Hepatocyte (in vitro differentiated cells): ENCODE measurements around the gene PRPF6. TPM values are rescaled to one million over a fixed set of nuclear protein-coding genes. Genes with fewer than 3 reads are reported as not detected.

Experiments used
- DNase-seq: peaks from one replicate; pipeline ENCODE4 v3.0.0-alpha.2; 2016; ENCODE audit warnings: low spot score
- H2AFZ ChIP-seq: fragments of 200-600 bp; sonication (generic); 2 replicates; pipeline ENCODE4 v1.6.0; 2016; ENCODE audit warnings: antibody characterized with exemption, mild to moderate bottlenecking
- H3K27ac ChIP-seq: fragments of 200-600 bp; sonication (generic); 2 replicates; pipeline ENCODE4 v1.5.1; 2016; ENCODE audit warnings: mild to moderate bottlenecking
- H3K27me3 ChIP-seq: fragments of 200-600 bp; sonication (generic); 2 replicates; pipeline ENCODE4 v1.6.1; 2016
- H3K36me3 ChIP-seq: fragments of 200-600 bp; sonication (generic); replicated peaks from 2 replicates; pipeline ENCODE4 v1.5.1; 2016; ENCODE audit warnings: low read depth; ENCODE audit not compliant: insufficient read depth
- H3K4me1 ChIP-seq: fragments of 200-600 bp; sonication (generic); 2 replicates; pipeline ENCODE4 v1.5.1; 2016; ENCODE audit warnings: mild to moderate bottlenecking, moderate library complexity; ENCODE audit not compliant: insufficient read depth
- H3K4me2 ChIP-seq: fragments of 200-600 bp; sonication (generic); 2 replicates; pipeline ENCODE4 v1.6.0; 2016
- H3K4me3 ChIP-seq: fragments of 200-600 bp; sonication (generic); 2 replicates; pipeline ENCODE4 v1.5.1; 2016; ENCODE audit warnings: mild to moderate bottlenecking
- H3K79me2 ChIP-seq: fragments of 200-600 bp; sonication (generic); 2 replicates; pipeline ENCODE4 v1.6.0; 2017; ENCODE audit warnings: mild to moderate bottlenecking
- H3K9me2 ChIP-seq: fragments of 200-600 bp; sonication (generic); replicated peaks from 2 replicates; pipeline ENCODE4 v1.6.0; 2017; ENCODE audit warnings: mild to moderate bottlenecking; ENCODE audit not compliant: insufficient read depth
- H3K9me3 ChIP-seq: fragments of 200-600 bp; sonication (generic); 2 replicates; pipeline ENCODE4 v1.5.1; 2016; ENCODE audit warnings: low read depth, mild to moderate bottlenecking
- H4K20me1 ChIP-seq: fragments of 200-600 bp; sonication (generic); 2 replicates; pipeline ENCODE4 v1.6.0; 2016; ENCODE audit warnings: mild to moderate bottlenecking; ENCODE audit not compliant: insufficient read depth, poor library complexity, severe bottlenecking
- CTCF ChIP-seq: fragments of 200-600 bp; sonication (generic); IDR thresholded peaks from 2 replicates; pipeline ENCODE4 v1.5.1; 2016; ENCODE audit warnings: antibody characterized with exemption, mild to moderate bottlenecking; ENCODE audit not compliant: poor library complexity
- EZH2 ChIP-seq: fragments of 200-600 bp; sonication (generic); IDR thresholded peaks from 2 replicates; pipeline ENCODE4 v1.6.1; 2016; ENCODE audit warnings: antibody characterized with exemption, mild to moderate bottlenecking, borderline replicate concordance
- EZH2phosphoT487 ChIP-seq: fragments of 200-600 bp; sonication (generic); IDR thresholded peaks from one replicate; pipeline ENCODE4 v1.6.1; 2018; ENCODE audit warnings: antibody characterized with exemption, mild to moderate bottlenecking, low read depth, moderate library complexity; ENCODE audit not compliant: unreplicated experiment, severe bottlenecking
- WGBS: methylation state at CpG from one replicate; pipeline ENCODE4 v1.1.6; 2016; ENCODE audit warnings: low lambda C conversion rate; ENCODE audit errors: missing lambda C conversion rate; 5-methylcytosine and 5-hydroxymethylcytosine counted together
- polyA plus RNA-seq: library from polyadenylated mRNA; unstranded; fragments of >200 nt; fragmentation: Nextera tagmentation; extraction: Ambion mirVana; gene quantifications from 2 replicates; pipeline ENCODE4 v1.2.1, GENCODE V29; 2016
- total RNA-seq: library from RNA; depleted of rRNA; stranded (reverse); fragments of >200 nt; gene quantifications from 2 replicates; pipeline ENCODE4 v1.2.3, GENCODE V29; 2014

PRPF6 gene
- total and polyA plus RNA-seq, 2 experiments from 2014 or later = 37.3 to 41.3 TPM

GRCh38 chr20:63945921-63946920 is 34.7 kb upstream of the PRPF6 start:
- Histone ChIP-seq H3K79me2 (peaks cover 59% of the 10 kb centered on the region), H3K9me2 (no peaks in the 10 kb centered on the region), H3K27ac (no peak overlapping the region), H3K4me1 (peaks cover 11% of the 10 kb centered on the region), H3K4me3 (no peak overlapping the region), H2AFZ (no peak overlapping the region), H3K9me3 (no peaks in the 10 kb centered on the region), H4K20me1 (peaks cover 73% of the 10 kb centered on the region), H3K36me3 (no peaks in the 10 kb centered on the region), H3K27me3 (no peaks in the 10 kb centered on the region), H3K4me2 (no peak overlapping the region)
- DNase-seq = no peak
- 96% methylated on average over 39 of the region's 39 CpGs for WGBS
- TF ChIP-seq EZH2phosphoT487 (no peak), EZH2 (no peak), CTCF (no peak)

DNA sequence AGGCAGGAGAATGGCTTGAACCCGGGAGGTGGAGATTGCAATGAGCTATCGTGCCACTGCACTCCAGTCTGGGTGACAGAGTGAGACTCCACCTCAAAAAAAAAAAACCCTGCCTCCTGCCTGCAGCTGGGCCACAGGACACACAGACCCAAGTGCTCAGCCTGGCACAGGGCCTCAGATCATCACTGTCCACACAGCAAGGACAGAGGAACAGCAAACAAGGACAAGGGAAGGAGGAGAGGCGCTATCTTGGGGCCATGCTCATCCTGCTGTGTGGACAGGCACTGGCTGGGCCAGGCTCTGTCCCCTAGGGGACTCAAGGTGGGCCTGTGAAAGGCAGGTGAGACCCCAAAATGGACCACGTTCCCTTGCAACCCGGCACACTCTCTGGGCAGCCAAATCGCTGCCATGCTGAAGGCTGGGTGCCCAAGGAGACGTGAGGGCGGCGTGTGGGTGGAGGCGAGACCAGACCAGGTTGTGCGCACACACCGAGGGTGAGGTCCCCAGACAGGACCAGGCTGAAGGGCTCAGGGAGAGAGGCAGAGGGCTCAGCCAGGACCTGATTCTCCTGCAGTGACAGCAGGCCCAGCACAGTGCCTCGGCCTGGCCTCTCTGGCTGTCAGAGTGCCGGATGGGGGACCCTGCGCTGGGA is 33.8 kb upstream of the PRPF6 start:
- H3K9me2 ChIP-seq = no peaks in the 10 kb centered on the region
- no peaks in the 10 kb centered on the region for H3K36me3 ChIP-seq
- no peak overlapping the region for H2AFZ ChIP-seq
- peaks cover 11% of the 10 kb centered on the region for H3K4me1 ChIP-seq
- peaks cover 68% of the 10 kb centered on the region for H3K79me2 ChIP-seq
- no peak overlapping the region for H3K4me2 ChIP-seq
- H4K20me1 ChIP-seq = peaks cover 82% of the 10 kb centered on the region
- H3K27ac ChIP-seq = no peak overlapping the region
- H3K9me3 ChIP-seq = no peaks in the 10 kb centered on the region
- WGBS = 97% methylated on average over 15 of the region's 15 CpGs
- no peak for DNase-seq
- H3K27me3 ChIP-seq = no peaks in the 10 kb centered on the region
- no peak for TF ChIP-seq CTCF
- no peak for TF ChIP-seq EZH2
- TF ChIP-seq EZH2phosphoT487 = no peak
- no peak overlapping the region for H3K4me3 ChIP-seq

- Histone ChIP-seq H3K4me3 (no peak overlapping the region), H3K4me2 (no peak overlapping the region), H2AFZ (no peak overlapping the region), H3K9me2 (no peaks in the 10 kb centered on the region), H3K27me3 (no peaks in the 10 kb centered on the region), H3K27ac (no peak overlapping the region), H3K36me3 (no peaks in the 10 kb centered on the region), H3K79me2 (peaks cover 75% of the 10 kb centered on the region), H3K9me3 (no peaks in the 10 kb centered on the region), H4K20me1 (peaks cover 84% of the 10 kb centered on the region), H3K4me1 (peaks cover 11% of the 10 kb centered on the region)
- WGBS = 96% methylated on average over 25 of the region's 27 CpGs
- no peak for DNase-seq
- TF ChIP-seq EZH2phosphoT487 = no peak
- no peak for TF ChIP-seq CTCF
- no peak for TF ChIP-seq EZH2
These were observed 33.1 kb upstream of the PRPF6 start for GRCh38 chr20:63947638-63948456.
